Stomach (tissue), 9 donors: Measurements from ENCODE around the gene HPN. TPM values are rescaled to one million over a fixed set of nuclear protein-coding genes. Genes with fewer than 3 reads are reported as not detected.
"Not testable (repeated sequence)": the region's sequence is repeated elsewhere in the genome, so short reads cannot be mapped to it uniquely, and the experiment has no call there.

ENCODE experiments used
- DNase-seq, 2 donors: peaks; one replicate each; pipeline versions ENCODE4 v3.0.0 to v3.0.0-alpha.2; 2013 to 2019
- H3K27ac ChIP-seq, 5 donors: fragments of 200-600 bp in 4 of 5; sonication (generic) in 4 of 5; one replicate each; pipeline ENCODE4 v1.5.1; 2013 to 2019; ENCODE audit warnings: mild to moderate bottlenecking in 1 of 5, moderate library complexity in 1 of 5
- H3K27me3 ChIP-seq, 3 donors: fragments of 200-600 bp; sonication (generic); one replicate each; pipeline ENCODE4 v1.5.1; 2017 to 2019; ENCODE audit warnings: mixed run types in 1 of 3
- H3K36me3 ChIP-seq, 4 donors: fragments of 200-600 bp; sonication (generic); 1 replicate in 3 of 4; 2 replicates in 1 of 4; pipeline ENCODE4 v1.5.1; 2016 to 2019
- H3K4me1 ChIP-seq, 4 donors: fragments of 200-600 bp; sonication (generic); one replicate each; pipeline ENCODE4 v1.5.1; 2016 to 2019
- H3K4me3 ChIP-seq, 4 donors: fragments of 200-600 bp; sonication (generic) in 3 of 4; one replicate each; pipeline ENCODE4 v1.5.1; 2016 to 2019; ENCODE audit warnings: mild to moderate bottlenecking in 1 of 4
- H3K9me3 ChIP-seq, 4 donors: fragments of 200-600 bp; sonication (generic); one replicate each; pipeline ENCODE4 v1.5.1; 2016 to 2019
- EP300 ChIP-seq: sonication (generic); formaldehyde crosslinking; IDR thresholded peaks from one replicate; pipeline ENCODE4 v1.6.1; 2017; ENCODE audit warnings: antibody characterized with exemption
- POLR2A ChIP-seq, 4 donors: fragments of 450-650 bp; IDR thresholded peaks; one replicate each; pipeline ENCODE4 v1.6.1; 2016; ENCODE audit warnings: antibody characterized with exemption in 4 of 4, control low read depth in 2 of 4, mild to moderate bottlenecking in 1 of 4, moderate library complexity in 1 of 4
- POLR2AphosphoS5 ChIP-seq, 3 donors: sonication (generic); formaldehyde crosslinking; IDR thresholded peaks; one replicate each; pipeline ENCODE4 v1.6.1; 2016; ENCODE audit warnings: antibody characterized with exemption in 3 of 3
- WGBS, 5 donors: extraction: QIAGEN DNeasy Blood & Tissue Kit in 3 of 5; methylation state at CpG; one replicate each; pipeline versions ENCODE4 v1.1.5 to v1.1.7; 2013 to 2018; 5-methylcytosine and 5-hydroxymethylcytosine counted together
- intact Hi-C: fragments of 100-400 bp; cut with DNase I; formaldehyde crosslinking; loops from one replicate; pipeline ENCODE4 v1.15.1; 2023; ENCODE audit warnings: low total_unique reads
- polyA plus RNA-seq, 3 donors: library from polyadenylated mRNA; stranded (reverse); fragments of 200-250 nt; gene quantifications; one replicate each; pipeline ENCODE4 v1.2.3, GENCODE V29; 2013
- total RNA-seq, 5 donors: library from RNA; depleted of rRNA; stranded (reverse); fragments of >200 nt; gene quantifications; one replicate each; pipeline versions ENCODE4 v1.1.0 to v1.2.3, GENCODE V29; 2014 to 2016
- TF ChIP-seq, protein P1 (sequence below), 7 experiments: fragments of 450-650 bp in 4 of 7; fragments of 200-600 bp in 3 of 7; sonication (generic) in 3 of 7; IDR thresholded peaks; one replicate each; pipeline ENCODE4 v1.5.1; 2016 to 2019; ENCODE audit warnings: antibody characterized with exemption in 7 of 7, control low read depth in 2 of 7, mild to moderate bottlenecking in 1 of 7
- donor health status: healthy with polysubstance abuse.
- donor health status: Bipolar disorder and iron deficiency.
- donor health status: healthy.

HPN gene
- total and polyA plus RNA-seq, 8 donors = 14.7 to 45.2 (median 28.6) TPM; not detected in 1

DNA sequence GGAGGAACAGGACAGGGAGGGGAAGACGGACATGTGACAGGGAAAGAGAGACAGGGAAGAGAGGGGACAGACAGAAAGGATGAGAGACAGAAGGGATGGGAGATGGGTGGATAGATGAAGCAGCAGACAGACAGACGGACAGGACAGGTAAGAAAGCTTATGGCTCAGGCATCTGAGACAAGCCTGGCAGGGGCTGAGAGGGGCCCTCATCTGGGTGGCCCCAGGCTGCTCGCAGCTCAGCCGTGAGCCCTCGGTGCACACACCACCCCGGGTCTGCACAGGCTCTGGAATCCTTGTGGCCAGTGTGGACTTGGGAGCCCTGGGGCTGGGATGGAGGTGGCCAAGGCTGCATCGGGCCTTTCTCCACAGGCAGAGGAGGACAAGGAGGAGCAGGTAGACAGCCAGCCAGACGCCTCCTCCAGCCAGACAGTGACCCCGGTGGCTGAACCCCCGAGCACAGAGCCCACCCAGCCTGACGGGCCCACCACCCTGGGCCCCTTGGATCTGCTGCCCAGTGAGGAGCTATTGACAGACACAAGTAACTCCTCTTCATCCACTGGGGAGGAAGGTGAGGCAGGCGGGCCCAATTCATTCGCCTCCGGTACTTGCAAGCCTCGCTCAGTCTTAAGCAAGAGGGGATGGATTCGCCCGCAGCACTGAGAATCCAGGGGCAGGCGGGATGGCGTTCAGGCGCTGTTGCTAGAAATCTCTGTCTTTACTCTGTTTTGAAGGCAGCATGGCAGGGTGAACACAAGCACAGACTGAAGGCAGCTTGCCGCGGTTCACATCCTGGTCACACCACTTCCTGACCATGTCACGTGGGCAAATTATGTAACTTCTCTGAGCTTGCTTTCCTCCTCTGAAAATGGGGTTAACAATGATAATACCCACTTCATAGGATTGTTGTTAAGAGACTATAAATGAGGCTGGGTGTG, 27.4 kb upstream of the HPN start:
- Histone ChIP-seq H3K27ac (peak overlapping the region in 3 of 5 donors; percentile 48 to 66 (median 63)), H3K4me1 (peaks cover 16 to 60% (median 29%) of the 10 kb centered on the region in 4 donors), H3K36me3 (peaks cover 50 to 93% (median 92%) of the 10 kb centered on the region in 4 donors), H3K4me3 (no peak overlapping the region), H3K9me3 (no peaks in the 10 kb centered on the region), H3K27me3 (no peaks in the 10 kb centered on the region)
- DNase-seq = peak in 1 of 2 donors; percentile 66
- intact Hi-C loops = loop anchor here (2.0 kb wide), 1 partner anchor 43 kb away; no protein-coding TSS in a partner anchor
- no peak for TF ChIP-seq EP300
- no peak for TF ChIP-seq POLR2A (IDR thresholded peaks at IDR 0.05)
- no peak for TF ChIP-seq POLR2AphosphoS5 (IDR thresholded peaks at IDR 0.05)
- TF ChIP-seq, protein P1, sequence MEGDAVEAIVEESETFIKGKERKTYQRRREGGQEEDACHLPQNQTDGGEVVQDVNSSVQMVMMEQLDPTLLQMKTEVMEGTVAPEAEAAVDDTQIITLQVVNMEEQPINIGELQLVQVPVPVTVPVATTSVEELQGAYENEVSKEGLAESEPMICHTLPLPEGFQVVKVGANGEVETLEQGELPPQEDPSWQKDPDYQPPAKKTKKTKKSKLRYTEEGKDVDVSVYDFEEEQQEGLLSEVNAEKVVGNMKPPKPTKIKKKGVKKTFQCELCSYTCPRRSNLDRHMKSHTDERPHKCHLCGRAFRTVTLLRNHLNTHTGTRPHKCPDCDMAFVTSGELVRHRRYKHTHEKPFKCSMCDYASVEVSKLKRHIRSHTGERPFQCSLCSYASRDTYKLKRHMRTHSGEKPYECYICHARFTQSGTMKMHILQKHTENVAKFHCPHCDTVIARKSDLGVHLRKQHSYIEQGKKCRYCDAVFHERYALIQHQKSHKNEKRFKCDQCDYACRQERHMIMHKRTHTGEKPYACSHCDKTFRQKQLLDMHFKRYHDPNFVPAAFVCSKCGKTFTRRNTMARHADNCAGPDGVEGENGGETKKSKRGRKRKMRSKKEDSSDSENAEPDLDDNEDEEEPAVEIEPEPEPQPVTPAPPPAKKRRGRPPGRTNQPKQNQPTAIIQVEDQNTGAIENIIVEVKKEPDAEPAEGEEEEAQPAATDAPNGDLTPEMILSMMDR (IDR thresholded peaks at IDR 0.05) = no peak
- WGBS, 5 donors = 80 to 91% (median 86%) methylated on average over 19 to 23 of the region's 23 CpGs

DNA sequence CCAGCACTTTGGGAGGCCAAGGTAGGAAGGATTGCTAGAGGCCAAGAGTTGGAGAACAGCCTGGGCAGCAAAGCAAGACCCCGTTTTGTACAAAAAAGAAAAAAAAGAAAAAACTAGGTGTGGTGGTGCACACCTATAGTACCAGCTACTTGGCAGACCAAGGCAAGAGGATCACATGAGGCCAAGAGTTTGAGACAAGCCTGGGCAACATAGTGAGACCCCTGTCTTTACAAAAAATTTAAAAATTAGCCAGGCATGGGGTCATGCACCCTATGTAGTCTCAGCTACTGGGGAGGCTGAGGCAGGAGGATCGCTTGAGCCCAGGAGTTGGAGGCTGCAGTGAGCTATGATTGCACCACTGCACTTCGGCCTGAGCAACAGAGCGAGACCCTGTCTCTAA, 26.7 kb upstream of the HPN start:
- H3K9me3 ChIP-seq, H3K27me3 ChIP-seq, DNase-seq, intact Hi-C loops, H3K4me3 ChIP-seq: not testable (repeated sequence)
- peak overlapping the region in 2 of 5 donors; percentile 63 to 66 for H3K27ac ChIP-seq
- peaks cover 50 to 93% (median 92%) of the 10 kb centered on the region in 4 donors for H3K36me3 ChIP-seq
- peaks cover 16 to 60% (median 27%) of the 10 kb centered on the region in 4 donors for H3K4me1 ChIP-seq
- 88 to 95% (median 92%) methylated on average over 4 of the region's 4 CpGs for WGBS, 5 donors

DNA sequence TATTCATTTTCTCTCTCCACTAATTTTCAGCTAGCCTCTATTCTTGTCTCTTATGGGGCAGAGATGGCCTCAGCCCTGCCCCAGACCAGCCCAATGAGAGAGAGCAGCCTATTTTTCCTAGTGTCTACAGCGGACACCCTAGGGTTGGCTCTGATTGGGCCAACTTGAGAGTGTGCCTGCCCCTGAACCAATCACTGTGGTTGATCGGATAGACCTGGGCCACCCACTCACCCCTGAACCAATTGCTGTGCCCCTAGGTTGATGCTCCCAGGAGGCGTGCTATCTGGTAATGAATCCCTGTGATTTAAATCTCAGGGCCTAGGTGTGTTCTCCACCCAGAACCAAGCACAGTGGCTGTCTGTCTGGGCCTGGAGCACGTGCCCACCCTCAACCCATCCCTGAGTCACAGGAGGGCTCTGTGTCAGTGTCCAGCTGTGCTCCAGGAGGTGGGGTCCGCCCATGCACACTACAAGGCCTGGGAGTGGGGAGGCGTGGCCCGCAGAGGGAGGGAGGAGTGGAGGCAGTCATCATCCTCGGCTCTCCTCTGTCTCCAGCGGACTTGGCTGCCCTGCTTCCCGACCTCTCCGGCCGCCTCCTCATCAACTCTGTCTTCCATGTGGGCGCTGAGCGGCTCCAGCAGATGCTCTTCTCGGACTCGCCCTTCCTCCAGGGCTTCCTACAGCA, 26.1 kb upstream of the HPN start:
- Histone ChIP-seq H3K27ac (peak overlapping the region in 1 of 5 donors; percentile 11), H3K4me1 (peaks cover 16 to 55% (median 27%) of the 10 kb centered on the region in 4 donors), H3K9me3 (no peaks in the 10 kb centered on the region), H3K4me3 (no peak overlapping the region), H3K27me3 (no peaks in the 10 kb centered on the region), H3K36me3 (peaks cover 50 to 93% (median 92%) of the 10 kb centered on the region in 4 donors)
- intact Hi-C loops = no loop called here
- DNase-seq = peak in 1 of 2 donors; percentile 35
- TF ChIP-seq, protein P1 (IDR thresholded peaks at IDR 0.05) = no peak
- no peak for TF ChIP-seq EP300
- no peak for TF ChIP-seq POLR2A (IDR thresholded peaks at IDR 0.05)
- 79 to 93% (median 82%) methylated on average over 16 of the region's 16 CpGs for WGBS, 5 donors

DNA sequence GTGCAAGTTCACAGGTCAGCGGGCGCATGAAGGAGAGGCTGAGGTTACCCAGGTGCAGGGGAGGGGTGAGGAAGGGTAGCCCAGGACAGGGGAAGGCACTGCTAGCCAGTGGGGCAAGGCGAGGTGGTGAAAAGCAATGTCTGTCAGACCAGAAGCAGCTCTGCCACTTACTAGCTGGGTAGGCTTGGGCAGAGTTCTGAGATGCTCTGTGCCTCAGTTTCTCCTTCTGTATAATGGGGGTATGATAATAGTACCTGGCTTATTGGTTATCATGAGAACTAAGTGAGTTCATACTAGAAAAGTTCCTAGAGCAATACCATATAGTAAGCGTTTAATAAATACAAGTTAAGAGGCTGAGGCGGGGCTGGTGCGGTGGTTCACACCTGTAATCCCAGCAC, 25.6 kb upstream of the HPN start:
- Histone ChIP-seq H3K36me3 (peaks cover 54 to 93% (median 92%) of the 10 kb centered on the region in 4 donors), H3K4me1 (peaks cover 16 to 50% (median 27%) of the 10 kb centered on the region in 4 donors), H3K27ac (no peak overlapping the region), H3K27me3 (no peaks in the 10 kb centered on the region), H3K4me3 (no peak overlapping the region), H3K9me3 (no peaks in the 10 kb centered on the region)
- intact Hi-C loops = no loop called here
- WGBS, 5 donors = 92 to 99% (median 97%) methylated on average over 4 to 6 of the region's 6 CpGs
- TF ChIP-seq POLR2A (IDR thresholded peaks at IDR 0.05) = no peak
- TF ChIP-seq, protein P1 (IDR thresholded peaks at IDR 0.05) = no peak
- no peak for TF ChIP-seq EP300
- no peak for TF ChIP-seq POLR2AphosphoS5 (IDR thresholded peaks at IDR 0.05)
- DNase-seq = no peak
